Anterior cingulate cortex (tissue), 58 donors: Measurements from ENCODE around the gene SLC35F3.
A peak's percentile ranks its signal among the peaks of the same experiment; 100 is the strongest.
"Not testable (repeated sequence)": the region's sequence is repeated elsewhere in the genome, so short reads cannot be mapped to it uniquely, and the experiment has no call there.

Experiments used
- DNase-seq, 58 donors: peaks; one replicate each; lab custom pipeline; 2025; lab: John Stamatoyannopoulos, UW

SLC35F3 gene

DNA sequence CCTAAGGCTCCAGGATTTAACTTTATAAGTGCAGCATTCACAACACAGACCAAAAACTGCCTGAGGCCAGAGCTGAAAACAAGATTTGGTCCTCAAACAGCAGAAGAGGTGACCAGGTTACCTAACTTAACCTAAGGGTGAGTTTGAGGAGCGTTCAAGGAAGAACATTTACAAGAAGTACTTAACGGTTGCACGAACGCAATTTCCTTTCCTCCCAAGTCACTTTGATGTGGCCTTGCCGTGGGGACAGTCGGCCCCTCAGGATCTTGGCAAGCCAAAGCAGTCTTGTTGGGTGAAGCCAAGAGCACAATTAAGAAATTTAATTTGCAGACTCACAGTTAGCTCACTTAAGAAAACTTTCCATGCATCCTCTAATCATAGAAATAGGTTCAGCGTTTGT is 266.1 kb downstream of the SLC35F3 start:
- DNase-seq = no peak

DNA sequence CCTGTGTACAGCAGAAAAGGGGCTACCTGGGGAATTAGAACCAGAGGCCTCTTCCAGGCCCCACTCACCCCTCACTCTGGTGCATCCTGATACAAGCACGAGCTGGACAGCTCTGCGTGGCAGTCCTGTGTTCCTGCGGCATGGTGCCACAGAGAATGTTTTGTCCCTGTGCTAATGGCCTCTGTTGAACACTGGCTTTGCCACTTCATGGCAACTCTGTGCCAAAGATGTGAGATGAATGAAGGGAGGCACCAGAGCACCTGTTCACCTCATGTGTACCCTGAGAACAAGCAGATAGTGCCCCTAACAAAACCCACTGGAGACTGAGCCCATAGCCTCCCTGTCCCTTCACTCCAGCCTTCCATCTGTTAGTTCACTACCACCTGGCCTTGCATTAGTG is 269.5 kb downstream of the SLC35F3 start:
- DNase-seq = no peak

DNA sequence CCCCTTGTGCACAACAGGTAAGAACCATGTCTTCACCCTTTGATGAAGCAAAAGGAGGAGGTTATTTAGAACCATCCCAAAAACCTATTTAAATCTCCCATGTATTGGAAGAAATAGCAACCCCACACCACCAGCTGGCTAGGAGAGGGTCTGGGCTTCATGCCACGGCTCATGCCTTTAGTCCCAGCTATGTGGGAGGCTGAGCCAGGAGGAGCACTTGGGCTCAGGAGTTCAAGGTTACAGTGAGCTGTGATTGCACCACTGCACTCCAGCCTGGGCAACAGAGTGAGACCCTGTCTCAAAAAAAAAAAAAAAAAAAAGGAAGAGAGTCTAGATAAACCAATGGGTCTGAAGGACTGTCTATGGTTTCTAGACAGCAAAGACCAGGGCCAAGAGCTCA is 270.9 kb downstream of the SLC35F3 start:
- DNase-seq = no peak

DNA sequence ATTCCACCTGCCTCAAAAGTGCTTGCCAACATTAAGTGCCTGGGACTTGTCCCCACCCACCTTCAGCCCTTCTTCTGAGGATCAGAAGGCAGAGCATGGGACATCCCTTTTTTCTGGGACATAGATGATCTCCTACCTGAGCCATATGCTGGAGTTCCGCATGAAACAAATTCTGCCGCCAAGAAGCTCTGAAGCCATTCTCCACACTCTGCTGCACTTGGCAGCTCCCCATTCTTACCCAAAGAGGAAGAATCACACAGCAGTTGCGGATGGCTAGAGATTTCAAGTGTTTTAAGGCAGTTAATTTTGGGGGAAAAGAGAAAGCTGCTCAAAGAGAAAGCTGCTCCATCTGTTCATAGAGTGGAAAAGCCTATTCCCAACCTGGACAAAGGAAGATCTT is 271.5 kb downstream of the SLC35F3 start:
- DNase-seq = peak in 21 of 58 donors; percentile 1 to 64 (median 17)

DNA sequence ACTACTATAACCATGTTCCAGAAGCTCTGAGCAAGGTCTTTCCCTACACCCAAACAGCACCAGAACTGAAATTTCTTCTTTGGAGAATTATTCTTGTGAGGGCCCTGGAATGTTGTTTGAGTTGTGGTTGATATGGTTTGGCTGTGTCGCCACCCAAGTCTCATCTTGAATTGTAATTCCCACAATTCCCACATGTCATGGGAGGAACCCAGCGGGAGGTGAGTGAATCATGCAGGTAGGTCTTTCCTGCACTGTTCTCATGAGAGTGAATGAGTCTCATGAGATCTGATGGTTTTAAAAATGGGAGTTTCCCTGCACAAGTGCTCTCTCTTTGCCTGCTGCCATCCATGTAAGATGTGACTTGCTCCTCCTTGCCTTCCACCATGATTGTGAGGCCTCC is 272.4 kb downstream of the SLC35F3 start:
- not testable (repeated sequence) for DNase-seq

DNA sequence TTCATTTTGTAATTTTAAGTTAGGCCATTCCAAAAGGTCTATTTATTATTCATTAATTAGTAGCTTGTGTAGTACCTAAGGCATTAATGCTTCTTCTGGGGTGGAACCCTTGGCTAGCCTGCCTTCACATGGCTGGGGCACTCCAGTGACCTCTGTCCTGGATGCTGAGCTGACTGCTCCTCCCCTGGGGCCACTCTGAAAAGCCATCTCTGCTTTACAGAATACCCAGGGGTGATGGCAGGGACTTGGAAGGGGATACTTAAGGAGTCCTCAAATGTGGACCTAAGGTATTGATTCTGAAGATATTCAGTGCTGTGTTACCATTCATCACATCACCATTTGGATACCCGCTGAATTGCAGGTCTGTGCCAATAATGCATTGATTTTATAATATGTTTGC is 281.0 kb downstream of the SLC35F3 start:
- no peak for DNase-seq

DNA sequence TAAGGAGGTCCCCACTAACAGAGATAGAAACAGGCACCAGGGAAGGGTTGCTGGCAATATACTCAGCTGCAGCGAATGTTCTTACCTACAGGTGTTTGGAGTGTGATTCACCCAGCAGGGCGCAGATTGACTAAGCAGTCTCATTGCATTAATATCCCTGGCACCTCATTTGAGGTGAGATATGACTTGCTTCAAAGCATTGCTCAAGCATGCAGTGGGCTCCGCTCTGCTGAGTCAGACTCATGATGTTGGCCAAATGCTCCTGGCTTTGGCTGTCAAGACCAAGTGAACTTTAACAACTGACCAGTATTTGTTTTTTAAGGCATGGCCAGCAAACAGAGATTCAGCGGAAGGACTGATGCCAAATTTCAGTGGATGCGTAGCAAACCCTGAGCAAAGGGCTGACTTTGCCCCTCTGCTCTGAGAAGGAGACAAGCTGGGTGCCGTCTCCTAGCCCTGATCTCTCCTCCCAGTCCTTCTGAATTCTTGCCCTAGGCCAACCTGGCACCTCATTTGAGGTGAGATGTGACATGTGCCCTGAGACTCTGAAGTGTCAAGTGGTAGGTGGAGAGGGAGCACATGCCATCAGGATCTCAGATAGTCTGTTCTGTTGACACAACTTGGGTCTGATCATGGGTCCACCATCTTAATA is 281.7 kb downstream of the SLC35F3 start:
- peak in 1 of 58 donors; percentile 5 for DNase-seq

DNA sequence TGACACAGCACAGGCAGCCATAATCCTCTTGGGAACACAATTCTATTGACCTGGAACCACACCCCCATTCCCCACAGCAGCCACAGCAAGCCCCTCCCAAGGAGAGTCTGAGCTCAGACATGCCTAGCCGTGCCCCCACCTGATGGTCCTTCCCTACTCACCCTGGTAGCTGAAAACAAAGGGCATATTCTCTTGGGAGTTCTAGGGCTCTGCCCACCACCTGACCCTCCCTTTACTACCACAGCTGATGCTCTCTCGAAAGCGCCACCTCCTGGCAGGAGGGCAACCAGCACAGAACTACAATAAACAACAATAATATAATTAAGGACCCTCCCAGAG is 283.9 kb downstream of the SLC35F3 start:
- no peak for DNase-seq

DNA sequence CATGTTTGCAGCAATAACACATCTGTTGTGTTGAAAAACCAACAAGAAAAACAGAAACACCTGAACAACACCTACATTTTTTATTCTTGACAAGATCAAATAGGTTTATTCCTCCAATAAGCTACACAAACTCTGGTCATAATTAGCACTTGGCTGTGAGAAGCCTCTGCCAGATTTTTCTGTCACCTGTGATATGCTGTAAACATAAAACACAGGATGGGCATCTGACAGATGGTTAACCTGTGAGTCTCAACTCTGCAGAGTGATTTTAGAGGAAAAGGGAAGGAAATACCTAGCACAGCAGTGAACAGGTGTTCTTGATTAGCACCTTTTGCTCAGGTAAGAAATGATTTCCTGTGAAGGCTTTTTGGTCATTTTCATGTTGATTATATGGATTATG is 293.4 kb downstream of the SLC35F3 start:
- DNase-seq = no peak

DNA sequence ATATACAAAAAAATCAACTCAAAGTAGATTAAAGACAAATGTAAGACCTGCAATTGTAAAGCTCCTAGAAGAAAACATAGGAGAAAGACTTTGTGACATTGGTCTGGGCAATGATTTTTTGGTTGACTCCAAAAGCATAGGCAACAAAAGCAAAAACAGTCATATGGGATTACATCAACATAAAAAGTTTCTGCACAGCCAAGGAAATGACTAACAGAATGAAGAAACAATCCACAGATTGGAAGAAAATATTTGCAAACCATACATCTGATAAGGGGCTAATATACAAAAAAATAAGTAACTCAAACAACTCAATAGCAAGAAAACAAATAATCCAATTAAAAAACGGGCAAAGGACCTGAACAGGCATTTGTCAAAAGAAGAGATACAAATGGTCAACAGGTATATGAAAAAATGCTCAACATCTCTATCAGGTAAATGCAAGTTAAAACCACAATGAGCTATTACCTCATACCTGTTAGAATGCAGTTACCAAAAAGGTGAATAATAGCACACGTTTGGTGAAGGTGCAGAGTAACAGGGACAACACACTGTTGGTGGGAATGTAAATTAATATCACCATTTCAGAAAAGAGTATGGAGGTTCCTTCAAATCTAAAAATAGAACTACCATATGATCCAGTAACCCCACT is 295.1 kb downstream of the SLC35F3 start:
- no peak for DNase-seq

DNA sequence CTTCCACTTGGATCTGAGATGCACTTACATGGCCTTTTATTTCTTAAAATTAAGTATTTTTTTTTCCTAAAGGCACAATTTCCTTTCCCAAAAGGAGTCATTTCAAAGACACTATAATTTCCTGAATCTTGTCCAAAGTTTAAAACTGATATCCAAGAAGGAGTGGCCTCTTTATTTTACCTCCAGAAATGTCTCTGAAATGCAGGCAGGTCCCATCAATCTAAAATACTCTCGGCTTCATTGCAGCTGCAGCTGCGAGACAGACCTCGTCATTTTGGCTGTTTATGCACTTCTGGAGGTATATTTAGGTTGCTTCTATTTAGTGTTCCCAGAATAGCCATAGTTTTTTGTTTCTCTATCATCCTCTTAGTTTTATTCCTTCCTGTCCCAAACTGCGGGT is 296.1 kb downstream of the SLC35F3 start:
- DNase-seq = no peak

DNA sequence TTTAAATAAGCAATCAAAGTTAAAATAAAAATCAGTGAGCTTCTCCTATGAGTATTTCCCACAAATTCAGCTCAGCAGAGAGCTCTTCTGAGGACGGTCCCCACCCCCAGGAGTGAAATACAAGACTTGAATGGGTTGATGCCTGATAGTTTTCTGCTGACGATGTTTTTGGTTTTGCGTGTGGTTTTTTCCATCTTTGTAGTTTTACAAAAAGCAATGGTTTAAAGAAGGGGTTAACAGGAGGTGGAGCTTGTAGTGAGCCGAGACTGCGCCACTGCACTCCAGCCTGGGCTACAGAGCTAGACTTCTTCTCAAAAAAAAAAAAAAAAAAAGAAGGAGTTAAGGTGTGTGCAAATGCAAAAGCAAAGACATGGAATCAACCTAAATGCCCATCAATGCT is 297.1 kb downstream of the SLC35F3 start:
- DNase-seq = no peak

DNA sequence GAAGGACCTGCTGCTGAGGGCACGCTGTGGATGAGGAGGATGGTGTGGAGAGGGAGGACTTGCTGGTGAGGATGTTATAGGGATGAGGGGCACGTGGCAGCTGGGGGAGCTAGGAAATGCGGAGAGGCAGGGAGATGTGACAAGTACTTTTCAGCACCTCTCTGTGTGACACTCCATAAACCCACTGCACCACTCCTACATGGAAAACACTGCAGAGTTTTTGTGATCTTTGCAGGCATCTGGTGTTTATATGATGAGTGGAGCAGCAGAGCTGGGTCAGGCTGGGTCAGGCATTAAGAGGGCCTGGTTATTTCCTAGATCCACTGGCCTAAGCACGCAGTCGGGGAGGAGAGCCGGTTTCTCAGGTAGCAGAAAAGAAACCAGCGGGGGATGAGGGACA is 301.5 kb downstream of the SLC35F3 start:
- peak in 1 of 58 donors; percentile 10 for DNase-seq

DNA sequence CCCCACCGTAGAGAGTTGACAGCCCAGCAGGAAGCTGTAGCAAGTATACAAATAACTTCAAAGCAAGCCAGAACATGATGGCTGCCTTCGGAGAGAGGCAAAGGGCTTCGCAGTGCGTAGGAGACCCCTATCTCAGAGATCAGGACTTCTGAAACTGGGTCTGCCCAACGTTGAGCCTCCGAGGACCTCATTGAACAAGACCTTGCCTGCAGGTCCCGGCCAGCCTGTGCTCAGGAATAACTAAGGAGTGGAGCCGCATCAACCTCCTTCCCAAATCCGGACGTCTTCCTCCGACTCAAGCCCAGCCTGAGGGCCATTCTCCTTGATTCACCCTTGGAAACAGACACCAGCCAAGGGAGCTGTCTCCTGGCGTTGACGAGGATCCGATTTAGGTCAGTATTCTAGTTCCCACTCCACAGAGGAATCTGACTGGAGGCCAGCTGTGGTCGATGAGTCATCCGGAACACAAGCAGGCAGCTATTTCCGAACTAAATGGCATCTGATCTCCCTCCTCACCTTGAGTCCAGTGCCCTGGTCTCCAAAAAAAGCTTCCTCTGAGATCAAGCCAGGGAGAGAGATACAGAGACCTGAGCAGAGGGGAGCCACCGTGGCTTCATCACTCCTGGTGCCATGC is 302.3 kb downstream of the SLC35F3 start:
- DNase-seq = peak in 2 of 58 donors; percentile 17 to 28

DNA sequence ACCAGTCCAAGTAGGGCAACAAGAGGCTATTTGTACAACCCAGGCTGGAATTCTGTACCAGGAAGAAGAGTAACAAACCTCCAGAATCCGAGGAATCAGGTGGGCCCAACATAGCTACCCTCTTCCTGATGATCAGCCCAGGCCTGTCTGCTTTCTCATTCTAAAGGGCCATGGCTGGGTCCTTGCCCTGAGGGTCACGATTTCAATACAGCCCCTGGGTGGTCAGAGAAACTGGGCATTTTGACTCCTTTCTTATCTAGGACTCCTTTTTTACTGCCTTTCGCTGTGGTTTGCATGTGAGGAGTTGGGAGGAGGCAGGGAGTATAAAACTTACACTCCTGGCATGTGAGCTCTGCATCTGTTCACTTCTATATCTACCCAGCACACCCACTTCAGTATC is 303.9 kb downstream of the SLC35F3 start:
- DNase-seq = peak in 1 of 58 donors; percentile 6

DNA sequence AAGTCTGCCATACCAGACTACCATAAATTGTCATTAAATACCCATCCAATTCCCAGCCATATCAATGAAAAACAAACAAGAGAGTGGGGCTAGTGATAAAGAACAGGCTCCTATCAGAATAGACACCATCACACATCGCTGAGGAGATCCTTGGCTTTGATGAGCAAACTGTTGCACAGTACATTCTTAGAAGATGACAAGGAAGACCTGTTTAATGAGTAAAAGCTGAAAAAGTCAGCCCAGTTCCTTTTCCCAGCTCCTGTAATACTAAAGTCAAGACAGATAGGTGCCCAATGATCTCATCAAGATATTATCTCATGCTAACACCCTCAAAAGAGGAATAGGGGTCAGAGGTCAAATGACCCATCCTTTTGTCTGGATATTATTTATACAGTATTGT is 304.3 kb downstream of the SLC35F3 start:
- DNase-seq = no peak

DNA sequence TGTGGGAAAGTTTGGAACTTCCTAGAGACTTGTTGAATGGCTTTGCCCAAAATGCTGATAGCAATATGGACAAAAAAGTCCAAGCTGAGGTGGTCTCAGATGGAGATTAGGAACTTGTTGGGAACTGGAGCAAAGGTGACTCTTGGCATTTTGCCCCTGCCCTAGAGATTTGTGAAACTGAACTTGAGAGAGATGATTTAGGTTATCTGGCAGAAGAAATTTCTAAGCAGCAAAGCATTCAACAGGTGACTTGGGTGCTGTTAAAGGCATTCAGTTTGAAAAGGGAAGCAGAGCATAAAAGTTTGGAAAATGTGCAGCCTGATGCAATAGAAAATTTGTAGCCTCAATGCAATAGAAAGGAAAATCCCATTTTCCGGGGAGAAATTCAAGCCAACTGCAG is 306.0 kb downstream of the SLC35F3 start:
- DNase-seq = not testable (repeated sequence)

DNA sequence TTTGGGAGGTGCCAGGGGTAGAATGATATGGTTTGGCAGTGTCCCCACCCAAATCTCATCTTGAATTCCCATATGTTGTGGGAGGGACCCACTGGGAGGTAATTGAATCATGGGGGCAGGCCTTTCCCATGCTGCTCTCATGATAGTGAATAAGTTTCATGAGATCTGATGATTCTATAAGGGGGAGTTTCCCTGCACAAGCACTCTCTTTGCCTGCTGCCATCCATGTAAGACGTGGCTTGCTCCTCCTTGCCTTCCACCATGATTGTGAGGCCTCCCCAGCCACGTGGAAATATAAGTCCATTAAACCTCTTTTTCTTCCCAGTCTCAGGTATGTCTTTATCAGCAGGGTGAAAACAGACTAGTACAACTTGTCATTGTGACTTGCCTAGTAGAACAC is 307.4 kb downstream of the SLC35F3 start:
- not testable (repeated sequence) for DNase-seq

DNA sequence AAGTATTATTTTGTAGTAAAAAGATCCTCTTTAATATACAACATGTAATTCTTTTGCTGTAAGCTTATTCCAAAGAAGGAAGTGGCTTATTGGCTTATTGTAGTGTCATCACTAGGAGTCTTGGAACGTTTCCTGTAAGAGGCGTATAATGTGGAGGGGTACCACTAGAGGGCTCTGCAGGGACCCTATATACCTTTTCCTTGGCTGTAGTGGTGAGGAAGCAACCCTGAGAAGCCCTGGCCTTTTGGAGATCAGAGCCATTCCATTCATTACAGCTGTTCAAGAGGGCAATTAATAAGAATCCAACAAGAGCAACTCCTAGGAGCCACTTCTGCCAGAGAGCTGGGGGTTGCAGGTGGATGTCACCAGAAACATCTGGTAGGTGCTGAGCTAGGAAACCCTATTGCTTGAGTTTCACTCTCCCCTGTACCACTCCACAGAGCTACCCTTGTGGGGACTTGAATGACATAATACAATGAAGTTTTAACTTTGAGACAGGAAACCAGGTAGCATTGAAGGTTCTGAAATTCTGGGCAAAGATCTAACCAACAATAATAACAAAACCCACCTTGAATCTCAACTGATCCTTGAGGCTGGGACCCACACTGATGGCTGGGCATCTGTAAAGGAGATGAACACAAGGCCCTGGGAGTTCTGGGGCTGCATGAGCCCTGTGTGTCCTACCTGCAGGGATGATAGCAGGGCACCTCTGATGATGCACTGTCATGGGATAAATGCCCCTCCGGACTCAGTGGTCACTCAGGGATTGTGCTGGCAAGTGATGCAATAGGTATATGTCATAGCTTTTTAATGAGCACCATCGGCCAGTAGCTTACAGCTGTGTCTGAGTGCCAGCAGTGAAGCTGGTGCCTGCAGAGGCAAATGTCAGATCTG is 308.5 kb downstream of the SLC35F3 start:
- DNase-seq = peak in 10 of 58 donors; percentile 12 to 40 (median 22)

DNA sequence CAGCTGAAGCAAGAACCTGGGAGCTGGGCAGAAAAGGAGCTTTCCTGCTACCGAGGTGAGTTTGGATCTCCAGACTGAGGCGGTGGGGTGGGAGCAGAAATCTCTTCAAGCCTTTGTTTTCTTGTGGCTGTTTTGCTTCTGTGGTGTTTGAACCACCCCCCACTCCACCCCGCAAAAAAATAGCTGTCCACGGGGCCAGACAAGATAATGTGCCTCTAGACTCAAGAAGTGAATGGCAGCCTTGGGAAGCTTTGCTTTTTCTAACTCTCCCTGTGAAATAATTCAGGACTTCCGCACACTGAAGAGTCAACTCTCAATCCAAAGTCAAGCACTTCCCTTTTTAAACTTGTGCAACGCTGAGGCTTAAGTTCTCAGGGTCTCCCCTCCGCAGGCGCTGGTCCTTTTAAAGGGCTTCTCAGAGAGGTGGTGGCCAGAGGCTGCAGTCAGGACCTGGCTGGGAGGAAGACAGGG is 309.2 kb downstream of the SLC35F3 start:
- DNase-seq = no peak
